A549 (cell line): ENCODE measurements around the gene CARS1.

Experiments used
- CTCF ChIP-seq: fragments of >200 bp; sonication (Bioruptor Twin); formaldehyde crosslinking; IDR thresholded peaks from 3 replicates; pipeline ENCODE4 v1.5.1; 2016
- MAX ChIP-seq: IDR thresholded peaks from 2 replicates; pipeline ENCODE4 v1.6.1; 2012
- RARB ChIP-seq: fragments of 250-450 bp; sonication (Bioruptor Pico); IDR thresholded peaks from 2 replicates; pipeline ENCODE4 v1.8.0; 2021; ENCODE audit warnings: mild to moderate bottlenecking, moderate library complexity

- TF ChIP-seq MAX (no peak), RARB (CRISPR knock-in tag) (no peak), CTCF (no peak)
Observed at GRCh38 chr11:2960139-2960538, 97.1 kb downstream of the CARS1 start.
